ENCODE measurements around the gene CERS4.

DNA sequence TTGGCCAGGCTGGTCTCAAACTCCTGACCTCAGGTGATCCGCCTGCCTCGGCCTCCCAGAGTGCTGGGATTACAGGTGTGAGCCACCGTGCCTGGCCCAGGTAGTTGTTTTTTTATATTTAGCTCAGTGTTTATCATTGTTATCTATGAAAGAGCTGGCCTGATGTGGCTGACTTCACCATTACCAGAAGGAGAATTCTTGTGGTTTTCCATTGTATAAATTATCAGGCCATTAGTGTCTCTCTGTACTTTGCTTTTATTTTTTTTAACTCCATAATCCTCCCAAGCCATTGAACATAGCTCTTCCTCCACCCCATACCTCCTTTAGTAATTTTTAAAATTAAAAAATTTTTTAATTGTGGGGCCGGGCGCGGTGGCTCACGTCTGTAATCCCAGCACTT lies 24.2 kb downstream of the CERS4 start:
- TF ChIP-seq ELF1 (IDR thresholded peaks at IDR 0.05) = no peak
- no peak for TF ChIP-seq TAF1 (IDR thresholded peaks at IDR 0.05; ENCODE audit: borderline replicate concordance, low read depth, low read length)
- TF ChIP-seq, protein P1, sequence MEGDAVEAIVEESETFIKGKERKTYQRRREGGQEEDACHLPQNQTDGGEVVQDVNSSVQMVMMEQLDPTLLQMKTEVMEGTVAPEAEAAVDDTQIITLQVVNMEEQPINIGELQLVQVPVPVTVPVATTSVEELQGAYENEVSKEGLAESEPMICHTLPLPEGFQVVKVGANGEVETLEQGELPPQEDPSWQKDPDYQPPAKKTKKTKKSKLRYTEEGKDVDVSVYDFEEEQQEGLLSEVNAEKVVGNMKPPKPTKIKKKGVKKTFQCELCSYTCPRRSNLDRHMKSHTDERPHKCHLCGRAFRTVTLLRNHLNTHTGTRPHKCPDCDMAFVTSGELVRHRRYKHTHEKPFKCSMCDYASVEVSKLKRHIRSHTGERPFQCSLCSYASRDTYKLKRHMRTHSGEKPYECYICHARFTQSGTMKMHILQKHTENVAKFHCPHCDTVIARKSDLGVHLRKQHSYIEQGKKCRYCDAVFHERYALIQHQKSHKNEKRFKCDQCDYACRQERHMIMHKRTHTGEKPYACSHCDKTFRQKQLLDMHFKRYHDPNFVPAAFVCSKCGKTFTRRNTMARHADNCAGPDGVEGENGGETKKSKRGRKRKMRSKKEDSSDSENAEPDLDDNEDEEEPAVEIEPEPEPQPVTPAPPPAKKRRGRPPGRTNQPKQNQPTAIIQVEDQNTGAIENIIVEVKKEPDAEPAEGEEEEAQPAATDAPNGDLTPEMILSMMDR (IDR thresholded peaks at IDR 0.05) = no peak
